ENCODE measurements around the gene RC3H1.
A peak's percentile ranks its signal among the peaks of the same experiment; 100 is the strongest.
"Not testable (repeated sequence)": the region's sequence is repeated elsewhere in the genome, so short reads cannot be mapped to it uniquely, and the experiment has no call there.

RC3H1 gene

DNA sequence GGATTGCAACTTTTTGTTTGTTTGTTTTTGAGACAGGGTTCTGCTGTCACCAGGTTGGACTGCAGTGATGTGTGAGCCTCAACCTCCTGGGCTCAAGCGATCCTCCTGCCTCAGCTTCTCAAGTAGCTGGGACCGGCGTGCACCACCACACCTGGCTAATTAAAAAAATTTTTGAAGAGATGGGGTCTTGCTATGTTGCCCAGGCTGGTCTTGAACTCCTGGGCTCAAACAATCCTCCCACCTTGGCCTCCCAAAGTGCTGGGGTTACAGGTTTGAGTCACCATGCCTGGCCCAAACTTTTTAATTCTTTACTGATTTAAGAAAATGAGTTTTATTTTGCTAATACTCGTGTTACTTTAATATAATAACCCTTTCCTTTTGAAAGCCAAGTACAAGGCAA is 73.6 kb downstream of the RC3H1 start:
- peaks cover 91% of the 10 kb centered on the region for H3K36me3 ChIP-seq (ENCODE audit: control insufficient read depth, insufficient read depth, low read length)
- H3K4me1 ChIP-seq (ENCODE audit: control insufficient read depth, insufficient read depth, low read length) = no peaks in the 10 kb centered on the region
- H3K4me3 ChIP-seq (ENCODE audit: low read depth, low read length) = no peak overlapping the region
- no peak overlapping the region for H3K9ac ChIP-seq (ENCODE audit: low read depth, low read length)
- H3K27ac ChIP-seq (ENCODE audit: low read depth, low read length) = no peak overlapping the region
- H3K9me3 ChIP-seq (ENCODE audit: control insufficient read depth, insufficient read depth, low read length) = no peaks in the 10 kb centered on the region
- H3K27me3 ChIP-seq (ENCODE audit: control insufficient read depth, insufficient read depth, low read length) = no peaks in the 10 kb centered on the region

DNA sequence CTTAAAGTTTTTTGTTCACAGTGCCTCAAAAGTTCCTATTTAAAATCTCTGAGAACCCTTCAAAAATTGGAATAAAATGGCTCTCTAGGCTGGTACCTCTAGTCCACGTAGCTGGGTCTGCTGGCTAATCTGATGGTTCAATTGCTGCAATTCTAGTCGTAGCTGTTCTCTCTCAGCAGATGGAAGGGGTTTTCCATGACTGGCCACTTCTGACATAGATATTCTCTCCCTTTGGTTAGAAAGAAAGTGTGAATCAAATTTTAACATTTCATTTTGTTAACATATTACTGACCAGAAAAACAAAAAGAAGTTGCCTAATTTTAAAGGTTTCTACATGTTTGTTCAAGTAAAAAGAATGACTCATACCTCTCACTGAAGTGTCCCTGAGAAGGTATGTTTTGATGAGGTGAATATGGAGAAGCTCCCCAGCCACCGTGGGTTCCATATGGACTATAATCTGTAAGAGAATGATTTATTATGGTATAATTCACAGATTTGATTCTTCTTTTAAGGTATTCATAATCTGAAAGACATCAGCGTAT is 75.7 kb downstream of the RC3H1 start:
- Histone ChIP-seq H3K9me3 (ENCODE audit: control insufficient read depth, insufficient read depth, low read length) (no peaks in the 10 kb centered on the region), H3K27me3 (ENCODE audit: control insufficient read depth, insufficient read depth, low read length) (no peaks in the 10 kb centered on the region), H3K4me3 (ENCODE audit: low read depth, low read length) (no peak overlapping the region), H3K9ac (ENCODE audit: low read depth, low read length) (no peak overlapping the region), H3K27ac (ENCODE audit: low read depth, low read length) (no peak overlapping the region), H3K4me1 (ENCODE audit: control insufficient read depth, insufficient read depth, low read length) (no peaks in the 10 kb centered on the region), H3K36me3 (ENCODE audit: control insufficient read depth, insufficient read depth, low read length) (peaks cover 84% of the 10 kb centered on the region)

GRCh38 chr1:173937062-173937461 is 85.1 kb downstream of the RC3H1 start:
- Histone ChIP-seq H3K4me1 (ENCODE audit: control insufficient read depth, insufficient read depth, low read length) (peaks cover 18% of the 10 kb centered on the region), H3K27ac (ENCODE audit: low read depth, low read length) (no peak overlapping the region), H3K4me3 (ENCODE audit: low read depth, low read length) (no peak overlapping the region), H3K9ac (ENCODE audit: low read depth, low read length) (no peak overlapping the region), H3K9me3 (ENCODE audit: control insufficient read depth, insufficient read depth, low read length) (no peaks in the 10 kb centered on the region), H3K27me3 (ENCODE audit: control insufficient read depth, insufficient read depth, low read length) (no peaks in the 10 kb centered on the region), H3K36me3 (ENCODE audit: control insufficient read depth, insufficient read depth, low read length) (peaks cover 70% of the 10 kb centered on the region)

DNA sequence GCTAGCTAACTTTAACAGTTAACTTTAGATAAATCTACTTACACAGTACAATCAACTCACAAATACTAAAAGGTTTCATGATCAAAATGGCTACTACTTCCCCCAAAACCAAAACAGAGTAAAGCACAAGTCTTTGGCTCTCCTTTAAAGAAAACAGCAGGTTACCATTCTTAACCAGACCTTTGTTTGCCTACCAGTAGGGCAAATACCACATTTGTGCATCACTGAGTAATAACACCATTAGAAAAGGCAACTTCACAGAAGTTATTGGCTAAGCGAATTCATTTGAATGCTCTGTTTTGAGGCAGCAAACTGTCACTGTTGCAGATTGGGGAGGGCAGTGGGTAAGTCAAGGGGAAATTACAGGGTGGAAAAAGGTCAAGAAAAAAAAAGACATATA is 87.7 kb downstream of the RC3H1 start:
- peaks cover 54% of the 10 kb centered on the region for H3K36me3 ChIP-seq (ENCODE audit: control insufficient read depth, insufficient read depth, low read length)
- no peak overlapping the region for H3K4me3 ChIP-seq (ENCODE audit: low read depth, low read length)
- H3K4me1 ChIP-seq (ENCODE audit: control insufficient read depth, insufficient read depth, low read length) = peaks cover 18% of the 10 kb centered on the region
- H3K9ac ChIP-seq (ENCODE audit: low read depth, low read length) = peak overlapping the region; percentile 18; the same call in 1 of the 2 replicates
- H3K27me3 ChIP-seq (ENCODE audit: control insufficient read depth, insufficient read depth, low read length) = no peaks in the 10 kb centered on the region
- peak overlapping the region; percentile 75 for H3K27ac ChIP-seq (ENCODE audit: low read depth, low read length)
- H3K9me3 ChIP-seq (ENCODE audit: control insufficient read depth, insufficient read depth, low read length) = no peaks in the 10 kb centered on the region

DNA sequence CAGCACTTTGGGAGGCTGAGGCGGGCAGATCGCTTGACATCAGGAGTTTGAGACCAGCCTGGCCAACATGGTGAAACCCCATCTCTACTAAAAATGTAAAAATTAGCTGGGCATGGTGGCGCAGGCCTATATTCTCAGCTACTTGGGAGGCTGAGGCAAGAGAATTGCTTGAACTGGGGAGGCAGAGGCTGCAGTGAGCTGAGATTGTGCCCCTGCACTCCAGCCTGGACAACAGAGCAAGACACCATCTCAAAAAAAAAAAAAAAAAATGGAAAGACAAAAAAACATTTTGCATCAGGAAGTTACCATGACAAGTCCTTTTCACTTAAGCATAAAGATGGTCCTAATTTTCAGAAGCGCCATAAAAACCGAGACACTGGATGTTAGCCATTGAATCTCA is 91.6 kb downstream of the RC3H1 start:
- peaks cover 18% of the 10 kb centered on the region for H3K4me1 ChIP-seq (ENCODE audit: control insufficient read depth, insufficient read depth, low read length)
- H3K36me3 ChIP-seq (ENCODE audit: control insufficient read depth, insufficient read depth, low read length) = peaks cover 20% of the 10 kb centered on the region; the same call in 1 of the 2 replicates
- not testable (repeated sequence) for H3K4me3 ChIP-seq (ENCODE audit: low read depth, low read length); H3K9me3 ChIP-seq (ENCODE audit: control insufficient read depth, insufficient read depth, low read length); H3K27me3 ChIP-seq (ENCODE audit: control insufficient read depth, insufficient read depth, low read length); H3K27ac ChIP-seq (ENCODE audit: low read depth, low read length); H3K9ac ChIP-seq (ENCODE audit: low read depth, low read length)

DNA sequence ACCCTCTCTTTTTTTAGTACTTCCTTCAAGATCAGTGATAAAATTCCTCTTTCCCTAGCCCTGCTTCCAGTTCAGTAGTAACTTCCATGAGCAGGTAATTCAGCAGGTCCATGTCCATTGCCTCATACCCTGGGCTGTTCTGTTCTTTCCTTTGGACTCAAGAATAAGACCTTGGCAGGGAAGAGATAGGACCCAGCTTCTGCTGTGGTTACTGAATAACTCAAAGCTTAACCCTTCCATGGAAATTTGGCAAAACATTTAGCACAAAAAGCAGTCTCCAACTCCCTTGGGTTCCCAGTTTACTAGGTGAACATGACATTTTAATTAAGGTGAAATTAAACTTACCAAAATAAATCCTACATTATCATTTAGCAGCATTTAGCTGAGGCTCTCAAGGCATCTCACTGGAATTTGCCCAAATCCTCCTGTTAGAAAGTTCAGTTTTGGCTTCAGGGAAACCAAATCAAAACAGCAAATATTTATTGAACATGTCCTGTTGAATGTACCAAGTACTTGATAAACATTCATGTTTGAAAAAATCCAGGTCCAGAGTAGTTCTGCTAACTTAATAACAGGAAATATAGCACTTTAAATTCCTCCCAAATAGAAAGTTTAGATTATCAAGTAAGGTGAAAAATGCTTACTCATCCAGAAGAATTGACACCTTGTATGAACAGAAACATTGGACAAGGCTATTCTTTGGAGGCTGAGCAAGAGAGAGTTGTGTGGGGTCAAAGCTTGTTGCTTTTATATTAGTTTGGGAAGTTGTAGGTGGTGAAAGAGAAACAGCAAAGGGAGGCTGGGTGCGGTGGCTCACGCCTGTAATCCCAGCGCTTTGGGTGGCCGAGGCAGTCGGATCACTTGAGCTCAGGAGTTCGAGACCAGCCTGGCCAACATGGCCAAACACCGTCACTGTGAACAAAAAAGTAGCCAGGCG is 96.6 kb downstream of the RC3H1 start:
- Histone ChIP-seq H3K4me3 (ENCODE audit: low read depth, low read length) (no peak overlapping the region), H3K27ac (ENCODE audit: low read depth, low read length) (no peak overlapping the region), H3K36me3 (ENCODE audit: control insufficient read depth, insufficient read depth, low read length) (no peaks in the 10 kb centered on the region)

GRCh38 chr1:173920861-173921260 is 101.3 kb downstream of the RC3H1 start:
- H3K4me3 ChIP-seq (ENCODE audit: low read depth, low read length) = no peak overlapping the region
- H3K4me1 ChIP-seq (ENCODE audit: control insufficient read depth, insufficient read depth, low read length) = no peaks in the 10 kb centered on the region
- H3K36me3 ChIP-seq (ENCODE audit: control insufficient read depth, insufficient read depth, low read length) = no peaks in the 10 kb centered on the region
- H3K9ac ChIP-seq (ENCODE audit: low read depth, low read length) = no peak overlapping the region
- H3K27ac ChIP-seq (ENCODE audit: low read depth, low read length) = no peak overlapping the region
- no peaks in the 10 kb centered on the region for H3K27me3 ChIP-seq (ENCODE audit: control insufficient read depth, insufficient read depth, low read length)
- H3K9me3 ChIP-seq (ENCODE audit: control insufficient read depth, insufficient read depth, low read length) = no peaks in the 10 kb centered on the region

More for the DNA sequence above, 96.6 kb downstream of the RC3H1 start:
- Histone ChIP-seq H3K9ac (ENCODE audit: low read depth, low read length) (no peak overlapping the region), H3K27me3 (ENCODE audit: control insufficient read depth, insufficient read depth, low read length) (no peaks in the 10 kb centered on the region), H3K4me1 (ENCODE audit: control insufficient read depth, insufficient read depth, low read length) (no peaks in the 10 kb centered on the region), H3K9me3 (ENCODE audit: control insufficient read depth, insufficient read depth, low read length) (no peaks in the 10 kb centered on the region)

GRCh38 chr1:173917635-173918493 is 104.3 kb downstream of the RC3H1 start:
- H3K27ac ChIP-seq (ENCODE audit: low read depth, low read length) = no peak overlapping the region
- no peaks in the 10 kb centered on the region for H3K4me1 ChIP-seq (ENCODE audit: control insufficient read depth, insufficient read depth, low read length)
- H3K36me3 ChIP-seq (ENCODE audit: control insufficient read depth, insufficient read depth, low read length) = no peaks in the 10 kb centered on the region
- H3K4me3 ChIP-seq (ENCODE audit: low read depth, low read length) = no peak overlapping the region
- no peak overlapping the region for H3K9ac ChIP-seq (ENCODE audit: low read depth, low read length)
- H3K27me3 ChIP-seq (ENCODE audit: control insufficient read depth, insufficient read depth, low read length) = no peaks in the 10 kb centered on the region
- H3K9me3 ChIP-seq (ENCODE audit: control insufficient read depth, insufficient read depth, low read length) = no peaks in the 10 kb centered on the region

- H3K9ac ChIP-seq (ENCODE audit: low read depth, low read length) = no peak within 1 kb of the TSS
- no peaks in the 10 kb centered on the region for H3K36me3 ChIP-seq (ENCODE audit: control insufficient read depth, insufficient read depth, low read length)
- H3K4me3 ChIP-seq (ENCODE audit: low read depth, low read length) = no peak within 1 kb of the TSS
- no peaks in the 10 kb centered on the region for H3K27me3 ChIP-seq (ENCODE audit: control insufficient read depth, insufficient read depth, low read length)
- no peaks in the 10 kb centered on the region for H3K9me3 ChIP-seq (ENCODE audit: control insufficient read depth, insufficient read depth, low read length)
- H3K4me1 ChIP-seq (ENCODE audit: control insufficient read depth, insufficient read depth, low read length) = no peaks in the 10 kb centered on the region
- no peak within 1 kb of the TSS for H3K27ac ChIP-seq (ENCODE audit: low read depth, low read length)
These were observed 105.0 kb downstream of the RC3H1 start, which contains the start of gene SERPINC1 for GRCh38 chr1:173917149-173917548. Gene SERPINC1 (minus strand): TSS chr1:173917327. CDS start chr1:173917259, 68 bp downstream.

GRCh38 chr1:173916667-173917066 is 105.5 kb downstream of the RC3H1 start:
- Histone ChIP-seq H3K27me3 (ENCODE audit: control insufficient read depth, insufficient read depth, low read length) (no peaks in the 10 kb centered on the region), H3K4me1 (ENCODE audit: control insufficient read depth, insufficient read depth, low read length) (no peaks in the 10 kb centered on the region), H3K4me3 (ENCODE audit: low read depth, low read length) (no peak overlapping the region), H3K36me3 (ENCODE audit: control insufficient read depth, insufficient read depth, low read length) (no peaks in the 10 kb centered on the region), H3K9me3 (ENCODE audit: control insufficient read depth, insufficient read depth, low read length) (no peaks in the 10 kb centered on the region), H3K9ac (ENCODE audit: low read depth, low read length) (no peak overlapping the region), H3K27ac (ENCODE audit: low read depth, low read length) (no peak overlapping the region)

Data from HUES48 (cell line).